GM12878 (cell line): ENCODE results near the gene PSMD1. TPM values are rescaled to one million over a fixed set of nuclear protein-coding genes. Genes with fewer than 3 reads are reported as not detected.

Source experiments
- ATAC-seq: fragments of 200-7000 bp; cut with Tn5 transposase; 3 replicates; pipeline ENCODE4 v1.9.1; 2020; ENCODE audit warnings: mild to moderate bottlenecking, moderate library complexity
- BruUV-seq: library from RNA; stranded (reverse); fragments of 400-500 nt; replicated peaks from 2 replicates; lab custom pipeline; 2021; lab: Mats Ljungman, UMichigan
- CTCF ChIA-PET: fragments of 300-600 bp; sonication (Branson Sonifier 250); formaldehyde crosslinking; extraction: SDS; loops from one replicate; lab custom pipeline; 2021; ENCODE audit warnings: inconsistent platforms; lab: Yijun Ruan, JAX
- POLR2A ChIA-PET: fragments of 350-600 bp; formaldehyde crosslinking; extraction: SDS; loops from one replicate; lab custom pipeline; 2021; ENCODE audit warnings: inconsistent platforms; lab: Charles Lee
- RAD21 ChIA-PET: fragments of 300-600 bp; sonication (Branson Sonifier 250); formaldehyde crosslinking; loops from one replicate; lab custom pipeline; 2023; ENCODE audit warnings: antibody characterized with exemption; ENCODE audit not compliant: unreplicated experiment; lab: Charles Lee
- SMC1A ChIA-PET: fragments of 300-600 bp; sonication (Branson Sonifier 250); formaldehyde crosslinking; loops from one replicate; lab custom pipeline; 2023; ENCODE audit not compliant: unreplicated experiment, uncharacterized antibody; lab: Charles Lee
- DNase-seq: peaks from one replicate; pipeline ENCODE4 v3.0.0-alpha.2; 2011; ENCODE audit warnings: low read depth, low spot score
- FAIRE-seq: peaks from 3 replicates; lab custom pipeline; 2011; peaks lifted over from hg19 to GRCh38; lab: Jason Lieb, UNC
- H2AFZ ChIP-seq: 2 replicates; pipeline ENCODE4 v1.6.0; 2011; ENCODE audit warnings: low read depth, low read length, control low read depth; ENCODE audit not compliant: control insufficient read depth
- H3K27ac ChIP-seq: 2 replicates; pipeline ENCODE4 v1.5.1; 2011; ENCODE audit warnings: control low read depth; ENCODE audit not compliant: control insufficient read depth, insufficient read depth
- H3K27me3 ChIP-seq, 2 experiments: replicated peaks in 1 of 2; 2 replicates each; pipeline versions ENCODE4 v1.6.0 to v1.6.1; 2011; ENCODE audit warnings: low read length in 1 of 2; ENCODE audit not compliant: control insufficient read depth in 2 of 2, insufficient read depth in 2 of 2
- H3K36me3 ChIP-seq, 2 experiments: 2 replicates each; pipeline ENCODE4 v1.5.1; 2011; ENCODE audit warnings: low read length in 1 of 2; ENCODE audit not compliant: control insufficient read depth in 2 of 2, insufficient read depth in 2 of 2
- H3K4me1 ChIP-seq: 2 replicates; pipeline ENCODE4 v1.6.1; 2011; ENCODE audit warnings: mild to moderate bottlenecking, low read length, moderate library complexity, mixed read lengths; ENCODE audit not compliant: control insufficient read depth, insufficient read depth
- H3K4me2 ChIP-seq: 2 replicates; pipeline ENCODE4 v1.6.0; 2011; ENCODE audit warnings: control low read depth; ENCODE audit not compliant: control insufficient read depth, insufficient read depth
- H3K4me3 ChIP-seq: fragments of 200-600 bp; sonication (generic); 2 replicates; pipeline ENCODE4 v1.5.1; 2016
- H3K79me2 ChIP-seq: 2 replicates; pipeline ENCODE4 v1.6.0; 2011; ENCODE audit warnings: low read length; ENCODE audit not compliant: control insufficient read depth, insufficient read depth
- H3K9ac ChIP-seq: 2 replicates; pipeline ENCODE4 v1.8.0; 2011; ENCODE audit warnings: low read length, control low read depth, mixed read lengths; ENCODE audit not compliant: control insufficient read depth, insufficient read depth
- H3K9me3 ChIP-seq: replicated peaks from 3 replicates; pipeline ENCODE4 v1.5.1; 2011; ENCODE audit warnings: mild to moderate bottlenecking, low read length; ENCODE audit not compliant: control insufficient read depth, insufficient read depth
- H4K20me1 ChIP-seq: 2 replicates; pipeline ENCODE4 v1.6.0; 2011; ENCODE audit not compliant: control insufficient read depth, insufficient read depth
- CHD1 ChIP-seq: IDR thresholded peaks from 2 replicates; pipeline ENCODE4 v1.6.1; 2012; ENCODE audit warnings: low read depth, low read length, improper control_type of control experiment
- CHD2 ChIP-seq: IDR thresholded peaks from 2 replicates; pipeline ENCODE4 v1.6.1; 2011; ENCODE audit warnings: low read depth, low read length, improper control_type of control experiment, borderline replicate concordance
- KAT2A ChIP-seq: conservative IDR thresholded peaks from 2 replicates; pipeline ENCODE4 v1.6.1; 2011; ENCODE audit warnings: low read depth, low read length; ENCODE audit not compliant: control insufficient read depth
- NBN ChIP-seq: fragments of 450-650 bp; IDR thresholded peaks from 2 replicates; pipeline ENCODE4 v1.6.1; 2016
- NFYB ChIP-seq: IDR thresholded peaks from 2 replicates; pipeline ENCODE4 v1.6.1; 2011; ENCODE audit warnings: low read depth, mild to moderate bottlenecking, low read length, improper control_type of control experiment, moderate library complexity; ENCODE audit not compliant: insufficient read depth
- NR2C2 ChIP-seq: IDR thresholded peaks from 2 replicates; pipeline ENCODE4 v1.6.1; 2011; ENCODE audit warnings: borderline replicate concordance, low read depth; ENCODE audit not compliant: control insufficient read depth, insufficient read length
- PAX8 ChIP-seq: fragments of 450-650 bp; IDR thresholded peaks from 2 replicates; pipeline ENCODE4 v1.6.1; 2017; ENCODE audit warnings: mild to moderate bottlenecking, moderate library complexity
- WGBS: methylation state at CpG from one replicate; pipeline ENCODE4 v1.1.6; 2016; ENCODE audit warnings: low lambda C conversion rate; ENCODE audit not compliant: insufficient replicate concordance, insufficient coverage; ENCODE audit errors: missing lambda C conversion rate; 5-methylcytosine and 5-hydroxymethylcytosine counted together
- in situ Hi-C: fragments of 300-500 bp; cut with MboI; formaldehyde crosslinking; loops from 9 replicates; pipeline ENCODE4 v1.14.3; 2018; ENCODE audit warnings: mixed read lengths
- intact Hi-C: fragments of 100-400 bp; cut with micrococcal nuclease; formaldehyde crosslinking; loops from one replicate; pipeline ENCODE4 v1.14.2; 2022; ENCODE audit not compliant: unreplicated experiment
- polyA plus RNA-seq, 11 experiments: library from polyadenylated mRNA; depleted of rRNA in 4 of 11; unstranded in 6 of 11; stranded (reverse) in 5 of 11; fragments of >200 nt; fragmentation: Nextera tagmentation in 4 of 11; fragmentation: Illumina TruSeq in 1 of 11; extraction: Ambion mirVana in 4 of 11; extraction: Trizol in 1 of 11; gene quantifications; 1 replicate in 1 of 11; 2 replicates in 10 of 11; pipeline versions ENCODE4 v1.2.1 to v1.2.3, GENCODE V29; 2011 to 2016; ENCODE audit warnings: inconsistent platforms in 2 of 11, missing spikeins in 2 of 11, low read depth in 1 of 11
- total RNA-seq, 4 experiments: library from RNA; depleted of rRNA in 3 of 4; stranded (reverse); fragments of >200 nt in 3 of 4; fragmentation: Illumina TruSeq in 1 of 4; extraction: Trizol in 1 of 4; gene quantifications; 2 replicates each; pipeline versions ENCODE4 v1.2.1 to v1.2.3, GENCODE V29; 2013 to 2021
- TF ChIP-seq, protein P1 (sequence below): fragments of 450-650 bp; IDR thresholded peaks from 2 replicates; pipeline ENCODE4 v1.6.1; 2018; ENCODE audit warnings: mild to moderate bottlenecking, low read depth, moderate library complexity; ENCODE audit not compliant: partially characterized antibody
- TF ChIP-seq, protein P2 (sequence below): fragments of 450-650 bp; IDR thresholded peaks from 2 replicates; pipeline ENCODE4 v1.6.1; 2017; ENCODE audit warnings: mild to moderate bottlenecking, moderate library complexity
- TF ChIP-seq, protein P3 (sequence below): IDR thresholded peaks from 2 replicates; pipeline ENCODE4 v1.6.1; 2011; ENCODE audit warnings: low read depth, low read length, improper control_type of control experiment, borderline replicate concordance
- TF ChIP-seq, protein P4 (sequence below): fragments of 450-650 bp; IDR thresholded peaks from 2 replicates; pipeline ENCODE4 v1.6.1; 2017; ENCODE audit warnings: low read depth, mild to moderate bottlenecking, moderate library complexity
- TF ChIP-seq, protein P5 (sequence below): fragments of 450-650 bp; IDR thresholded peaks from 2 replicates; pipeline ENCODE4 v1.6.1; 2014; ENCODE audit warnings: mild to moderate bottlenecking

The PSMD1 gene
- total and polyA plus RNA-seq, 10 of the 15 experiments (the other 5 are each of a cell fraction or from before 2014, with no cell fraction given): 87.4 to 220 (median 139) TPM

DNA sequence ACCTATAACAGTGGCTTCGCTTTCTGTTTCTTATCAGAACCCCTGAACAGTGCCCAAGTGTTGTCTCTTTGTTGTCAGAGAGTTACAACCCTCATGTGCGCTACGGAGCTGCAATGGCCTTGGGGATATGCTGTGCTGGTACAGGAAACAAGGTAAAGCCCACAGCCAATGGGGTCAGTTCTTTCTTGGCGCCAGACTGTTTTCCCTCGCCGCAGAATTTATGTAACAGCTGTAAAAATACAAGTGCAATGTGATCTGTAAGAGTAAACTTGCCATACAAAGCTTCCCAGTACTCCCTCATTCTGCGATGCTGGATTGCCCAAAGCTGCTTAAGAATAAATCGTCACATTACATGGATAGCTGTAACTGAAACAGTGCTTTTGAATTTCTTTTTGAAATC is 82.0 kb downstream of the PSMD1 start:
- ChIA-PET SMC1A (no interaction called here), POLR2A (no interaction called here)
- BruUV-seq: no TSS peak
- no peak for TF ChIP-seq PAX8
- TF ChIP-seq NFYB: no peak
- TF ChIP-seq CHD2: no peak
- TF ChIP-seq CHD1: no peak
- no peak for TF ChIP-seq NR2C2
- TF ChIP-seq, protein P1, sequence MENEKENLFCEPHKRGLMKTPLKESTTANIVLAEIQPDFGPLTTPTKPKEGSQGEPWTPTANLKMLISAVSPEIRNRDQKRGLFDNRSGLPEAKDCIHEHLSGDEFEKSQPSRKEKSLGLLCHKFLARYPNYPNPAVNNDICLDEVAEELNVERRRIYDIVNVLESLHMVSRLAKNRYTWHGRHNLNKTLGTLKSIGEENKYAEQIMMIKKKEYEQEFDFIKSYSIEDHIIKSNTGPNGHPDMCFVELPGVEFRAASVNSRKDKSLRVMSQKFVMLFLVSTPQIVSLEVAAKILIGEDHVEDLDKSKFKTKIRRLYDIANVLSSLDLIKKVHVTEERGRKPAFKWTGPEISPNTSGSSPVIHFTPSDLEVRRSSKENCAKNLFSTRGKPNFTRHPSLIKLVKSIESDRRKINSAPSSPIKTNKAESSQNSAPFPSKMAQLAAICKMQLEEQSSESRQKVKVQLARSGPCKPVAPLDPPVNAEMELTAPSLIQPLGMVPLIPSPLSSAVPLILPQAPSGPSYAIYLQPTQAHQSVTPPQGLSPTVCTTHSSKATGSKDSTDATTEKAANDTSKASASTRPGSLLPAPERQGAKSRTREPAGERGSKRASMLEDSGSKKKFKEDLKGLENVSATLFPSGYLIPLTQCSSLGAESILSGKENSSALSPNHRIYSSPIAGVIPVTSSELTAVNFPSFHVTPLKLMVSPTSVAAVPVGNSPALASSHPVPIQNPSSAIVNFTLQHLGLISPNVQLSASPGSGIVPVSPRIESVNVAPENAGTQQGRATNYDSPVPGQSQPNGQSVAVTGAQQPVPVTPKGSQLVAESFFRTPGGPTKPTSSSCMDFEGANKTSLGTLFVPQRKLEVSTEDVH: no peak
- TF ChIP-seq, protein P2, sequence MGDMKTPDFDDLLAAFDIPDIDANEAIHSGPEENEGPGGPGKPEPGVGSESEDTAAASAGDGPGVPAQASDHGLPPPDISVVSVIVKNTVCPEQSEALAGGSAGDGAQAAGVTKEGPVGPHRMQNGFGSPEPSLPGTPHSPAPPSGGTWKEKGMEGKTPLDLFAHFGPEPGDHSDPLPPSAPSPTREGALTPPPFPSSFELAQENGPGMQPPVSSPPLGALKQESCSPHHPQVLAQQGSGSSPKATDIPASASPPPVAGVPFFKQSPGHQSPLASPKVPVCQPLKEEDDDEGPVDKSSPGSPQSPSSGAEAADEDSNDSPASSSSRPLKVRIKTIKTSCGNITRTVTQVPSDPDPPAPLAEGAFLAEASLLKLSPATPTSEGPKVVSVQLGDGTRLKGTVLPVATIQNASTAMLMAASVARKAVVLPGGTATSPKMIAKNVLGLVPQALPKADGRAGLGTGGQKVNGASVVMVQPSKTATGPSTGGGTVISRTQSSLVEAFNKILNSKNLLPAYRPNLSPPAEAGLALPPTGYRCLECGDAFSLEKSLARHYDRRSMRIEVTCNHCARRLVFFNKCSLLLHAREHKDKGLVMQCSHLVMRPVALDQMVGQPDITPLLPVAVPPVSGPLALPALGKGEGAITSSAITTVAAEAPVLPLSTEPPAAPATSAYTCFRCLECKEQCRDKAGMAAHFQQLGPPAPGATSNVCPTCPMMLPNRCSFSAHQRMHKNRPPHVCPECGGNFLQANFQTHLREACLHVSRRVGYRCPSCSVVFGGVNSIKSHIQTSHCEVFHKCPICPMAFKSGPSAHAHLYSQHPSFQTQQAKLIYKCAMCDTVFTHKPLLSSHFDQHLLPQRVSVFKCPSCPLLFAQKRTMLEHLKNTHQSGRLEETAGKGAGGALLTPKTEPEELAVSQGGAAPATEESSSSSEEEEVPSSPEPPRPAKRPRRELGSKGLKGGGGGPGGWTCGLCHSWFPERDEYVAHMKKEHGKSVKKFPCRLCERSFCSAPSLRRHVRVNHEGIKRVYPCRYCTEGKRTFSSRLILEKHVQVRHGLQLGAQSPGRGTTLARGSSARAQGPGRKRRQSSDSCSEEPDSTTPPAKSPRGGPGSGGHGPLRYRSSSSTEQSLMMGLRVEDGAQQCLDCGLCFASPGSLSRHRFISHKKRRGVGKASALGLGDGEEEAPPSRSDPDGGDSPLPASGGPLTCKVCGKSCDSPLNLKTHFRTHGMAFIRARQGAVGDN: no peak
- TF ChIP-seq NBN: no peak
- TF ChIP-seq, protein P3, sequence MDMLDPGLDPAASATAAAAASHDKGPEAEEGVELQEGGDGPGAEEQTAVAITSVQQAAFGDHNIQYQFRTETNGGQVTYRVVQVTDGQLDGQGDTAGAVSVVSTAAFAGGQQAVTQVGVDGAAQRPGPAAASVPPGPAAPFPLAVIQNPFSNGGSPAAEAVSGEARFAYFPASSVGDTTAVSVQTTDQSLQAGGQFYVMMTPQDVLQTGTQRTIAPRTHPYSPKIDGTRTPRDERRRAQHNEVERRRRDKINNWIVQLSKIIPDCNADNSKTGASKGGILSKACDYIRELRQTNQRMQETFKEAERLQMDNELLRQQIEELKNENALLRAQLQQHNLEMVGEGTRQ: no peak
- TF ChIP-seq, protein P4, sequence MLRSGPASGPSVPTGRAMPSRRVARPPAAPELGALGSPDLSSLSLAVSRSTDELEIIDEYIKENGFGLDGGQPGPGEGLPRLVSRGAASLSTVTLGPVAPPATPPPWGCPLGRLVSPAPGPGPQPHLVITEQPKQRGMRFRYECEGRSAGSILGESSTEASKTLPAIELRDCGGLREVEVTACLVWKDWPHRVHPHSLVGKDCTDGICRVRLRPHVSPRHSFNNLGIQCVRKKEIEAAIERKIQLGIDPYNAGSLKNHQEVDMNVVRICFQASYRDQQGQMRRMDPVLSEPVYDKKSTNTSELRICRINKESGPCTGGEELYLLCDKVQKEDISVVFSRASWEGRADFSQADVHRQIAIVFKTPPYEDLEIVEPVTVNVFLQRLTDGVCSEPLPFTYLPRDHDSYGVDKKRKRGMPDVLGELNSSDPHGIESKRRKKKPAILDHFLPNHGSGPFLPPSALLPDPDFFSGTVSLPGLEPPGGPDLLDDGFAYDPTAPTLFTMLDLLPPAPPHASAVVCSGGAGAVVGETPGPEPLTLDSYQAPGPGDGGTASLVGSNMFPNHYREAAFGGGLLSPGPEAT: no peak
- TF ChIP-seq, protein P5, sequence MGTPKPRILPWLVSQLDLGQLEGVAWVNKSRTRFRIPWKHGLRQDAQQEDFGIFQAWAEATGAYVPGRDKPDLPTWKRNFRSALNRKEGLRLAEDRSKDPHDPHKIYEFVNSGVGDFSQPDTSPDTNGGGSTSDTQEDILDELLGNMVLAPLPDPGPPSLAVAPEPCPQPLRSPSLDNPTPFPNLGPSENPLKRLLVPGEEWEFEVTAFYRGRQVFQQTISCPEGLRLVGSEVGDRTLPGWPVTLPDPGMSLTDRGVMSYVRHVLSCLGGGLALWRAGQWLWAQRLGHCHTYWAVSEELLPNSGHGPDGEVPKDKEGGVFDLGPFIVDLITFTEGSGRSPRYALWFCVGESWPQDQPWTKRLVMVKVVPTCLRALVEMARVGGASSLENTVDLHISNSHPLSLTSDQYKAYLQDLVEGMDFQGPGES: no peak
- no peak for TF ChIP-seq KAT2A

More for the DNA sequence above, 82.0 kb downstream of the PSMD1 start:
- no peaks in the 10 kb centered on the region for H3K9me3 ChIP-seq
- no peaks in the 10 kb centered on the region for H3K27me3 ChIP-seq
- ATAC-seq (no peak), FAIRE-seq (no peak), DNase-seq (no peak)
- CTCF ChIA-PET: interaction anchor here (0.6 kb wide), 1 partner anchor 197 kb away, joined by 4 read pairs; no protein-coding TSS in a partner anchor
- H3K27ac ChIP-seq: no peak overlapping the region
- RAD21 ChIA-PET: no interaction called here
- intact Hi-C loops: no loop called here
- no peak overlapping the region for H3K9ac ChIP-seq
- H3K4me3 ChIP-seq: no peak overlapping the region
- H2AFZ ChIP-seq: no peak overlapping the region
- no peaks in the 10 kb centered on the region for H4K20me1 ChIP-seq
- in situ Hi-C loops: no loop called here
- no peaks in the 10 kb centered on the region for H3K4me1 ChIP-seq
- 97% methylated on average over 8 of the region's 8 CpGs for WGBS
- peaks cover 1% of the 10 kb centered on the region; the same call in 1 of the 2 replicates for H3K79me2 ChIP-seq
- peaks cover 0 to 6% of the 10 kb centered on the region in 2 experiments; a peak in 1 of 4 replicates for H3K36me3 ChIP-seq
- no peak overlapping the region for H3K4me2 ChIP-seq
